Osteocyte (in vitro differentiated cells): ENCODE results near the gene MED9. TPM values are rescaled to one million over a fixed set of nuclear protein-coding genes. Genes with fewer than 3 reads are reported as not detected.
"Not testable (repeated sequence)": the region's sequence is repeated elsewhere in the genome, so short reads cannot be mapped to it uniquely, and the experiment has no call there.

ENCODE experiments used
- DNase-seq: peaks from one replicate; pipeline ENCODE4 v3.0.0; 2021; ENCODE audit warnings: mixed read lengths; ENCODE audit not compliant: unreplicated experiment; ENCODE audit errors: extremely low spot score
- H3K27ac Mint-ChIP-seq: one replicate; pipeline ENCODE4 v1.8.0; 2021; ENCODE audit warnings: mild to moderate bottlenecking, mixed read lengths; ENCODE audit not compliant: unreplicated experiment
- H3K27me3 Mint-ChIP-seq: one replicate; pipeline ENCODE4 v1.8.0; 2021; ENCODE audit warnings: mixed read lengths; ENCODE audit not compliant: unreplicated experiment
- H3K36me3 Mint-ChIP-seq: one replicate; pipeline ENCODE4 v1.8.0; 2021; ENCODE audit warnings: mixed read lengths; ENCODE audit not compliant: unreplicated experiment
- H3K4me1 Mint-ChIP-seq: one replicate; pipeline ENCODE4 v1.8.0; 2021; ENCODE audit warnings: mixed read lengths; ENCODE audit not compliant: unreplicated experiment
- H3K4me3 Mint-ChIP-seq: one replicate; pipeline ENCODE4 v1.8.0; 2021; ENCODE audit warnings: mild to moderate bottlenecking, moderate library complexity, mixed read lengths; ENCODE audit not compliant: unreplicated experiment
- H3K9me3 Mint-ChIP-seq: one replicate; pipeline ENCODE4 v1.8.0; 2021; ENCODE audit warnings: mixed read lengths; ENCODE audit not compliant: unreplicated experiment
- total RNA-seq: library from RNA; stranded (reverse); gene quantifications from 2 replicates; pipeline ENCODE4 v1.2.1, GENCODE V29; 2021
- TF ChIP-seq, protein P1 (sequence below): fragments of 200-600 bp; sonication (generic); IDR thresholded peaks from 2 replicates; pipeline ENCODE4 v1.5.0; 2021; ENCODE audit warnings: antibody characterized with exemption, mild to moderate bottlenecking, moderate library complexity

The MED9 gene
- total RNA-seq, 1 donor from 2014 or later: 13.2 TPM

- peaks cover 7% of the 10 kb centered on the region for H3K4me1 Mint-ChIP-seq
- TF ChIP-seq, protein P1, sequence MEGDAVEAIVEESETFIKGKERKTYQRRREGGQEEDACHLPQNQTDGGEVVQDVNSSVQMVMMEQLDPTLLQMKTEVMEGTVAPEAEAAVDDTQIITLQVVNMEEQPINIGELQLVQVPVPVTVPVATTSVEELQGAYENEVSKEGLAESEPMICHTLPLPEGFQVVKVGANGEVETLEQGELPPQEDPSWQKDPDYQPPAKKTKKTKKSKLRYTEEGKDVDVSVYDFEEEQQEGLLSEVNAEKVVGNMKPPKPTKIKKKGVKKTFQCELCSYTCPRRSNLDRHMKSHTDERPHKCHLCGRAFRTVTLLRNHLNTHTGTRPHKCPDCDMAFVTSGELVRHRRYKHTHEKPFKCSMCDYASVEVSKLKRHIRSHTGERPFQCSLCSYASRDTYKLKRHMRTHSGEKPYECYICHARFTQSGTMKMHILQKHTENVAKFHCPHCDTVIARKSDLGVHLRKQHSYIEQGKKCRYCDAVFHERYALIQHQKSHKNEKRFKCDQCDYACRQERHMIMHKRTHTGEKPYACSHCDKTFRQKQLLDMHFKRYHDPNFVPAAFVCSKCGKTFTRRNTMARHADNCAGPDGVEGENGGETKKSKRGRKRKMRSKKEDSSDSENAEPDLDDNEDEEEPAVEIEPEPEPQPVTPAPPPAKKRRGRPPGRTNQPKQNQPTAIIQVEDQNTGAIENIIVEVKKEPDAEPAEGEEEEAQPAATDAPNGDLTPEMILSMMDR: no peak
- peaks cover 20% of the 10 kb centered on the region for H3K27me3 Mint-ChIP-seq
- H3K27ac Mint-ChIP-seq: no peak overlapping the region
- no peaks in the 10 kb centered on the region for H3K36me3 Mint-ChIP-seq
- no peaks in the 10 kb centered on the region for H3K9me3 Mint-ChIP-seq
- no peak for DNase-seq
- no peak overlapping the region for H3K4me3 Mint-ChIP-seq
Measured at GRCh38 chr17:17447264-17447663, 29.5 kb upstream of the MED9 start.

GRCh38 chr17:17448076-17448475 is 28.7 kb upstream of the MED9 start:
- no peak for DNase-seq
- no peak overlapping the region for H3K4me3 Mint-ChIP-seq
- no peaks in the 10 kb centered on the region for H3K9me3 Mint-ChIP-seq
- no peaks in the 10 kb centered on the region for H3K36me3 Mint-ChIP-seq
- H3K27me3 Mint-ChIP-seq: peaks cover 23% of the 10 kb centered on the region
- no peak overlapping the region for H3K27ac Mint-ChIP-seq
- TF ChIP-seq, protein P1: no peak
- H3K4me1 Mint-ChIP-seq: peaks cover 7% of the 10 kb centered on the region

DNA sequence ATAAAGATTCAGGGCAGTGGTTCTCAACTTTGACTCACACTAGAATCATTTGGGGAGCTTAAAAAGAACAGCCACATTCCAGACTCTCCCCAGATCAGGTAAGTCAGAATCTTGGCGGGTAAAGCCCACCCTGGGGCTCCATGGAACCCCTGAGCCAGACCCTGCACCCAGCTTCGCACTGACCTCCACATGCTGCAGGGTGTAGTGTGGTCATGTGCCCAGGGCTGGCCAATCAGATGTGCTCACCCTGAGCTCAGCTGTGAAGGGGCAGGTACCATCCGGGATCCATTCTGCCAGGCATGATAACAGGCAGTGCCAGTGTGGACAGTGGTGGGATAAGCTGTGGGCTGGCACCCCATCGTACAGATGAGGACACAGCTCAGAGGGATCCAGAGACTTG is 28.1 kb upstream of the MED9 start:
- H3K4me1 Mint-ChIP-seq: peaks cover 7% of the 10 kb centered on the region
- no peak for DNase-seq
- TF ChIP-seq, protein P1: no peak
- H3K9me3 Mint-ChIP-seq: no peaks in the 10 kb centered on the region
- H3K36me3 Mint-ChIP-seq: no peaks in the 10 kb centered on the region
- H3K27ac Mint-ChIP-seq: no peak overlapping the region
- no peak overlapping the region for H3K4me3 Mint-ChIP-seq
- peaks cover 29% of the 10 kb centered on the region for H3K27me3 Mint-ChIP-seq

GRCh38 chr17:17453088-17453487 is 23.7 kb upstream of the MED9 start:
- no peak for DNase-seq
- no peaks in the 10 kb centered on the region for H3K9me3 Mint-ChIP-seq
- H3K4me3 Mint-ChIP-seq: no peak overlapping the region
- peaks cover 47% of the 10 kb centered on the region for H3K27me3 Mint-ChIP-seq
- no peak overlapping the region for H3K27ac Mint-ChIP-seq
- TF ChIP-seq, protein P1: no peak
- H3K36me3 Mint-ChIP-seq: no peaks in the 10 kb centered on the region
- H3K4me1 Mint-ChIP-seq: no peaks in the 10 kb centered on the region

DNA sequence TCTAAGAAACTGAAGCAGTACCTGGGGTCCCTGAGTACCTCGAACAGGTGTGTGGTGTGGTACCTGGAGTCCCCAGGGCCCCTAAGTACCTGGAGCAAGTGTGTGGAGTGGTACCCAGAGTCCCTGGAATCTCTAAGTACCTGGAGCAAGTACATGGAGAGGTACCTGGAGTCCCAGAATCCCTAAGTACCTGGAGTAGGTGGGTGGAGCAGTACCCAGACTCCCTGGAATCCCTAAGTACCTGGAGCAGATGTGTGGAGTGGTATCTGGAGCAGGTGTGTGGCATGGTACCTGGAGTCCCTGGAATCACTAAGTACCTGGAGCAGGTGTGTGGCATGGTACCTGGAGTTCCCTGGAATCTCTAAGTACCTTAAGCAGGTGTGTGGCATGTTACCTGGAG is 22.5 kb upstream of the MED9 start:
- H3K9me3 Mint-ChIP-seq: no peaks in the 10 kb centered on the region
- no peaks in the 10 kb centered on the region for H3K36me3 Mint-ChIP-seq
- H3K4me1 Mint-ChIP-seq: no peaks in the 10 kb centered on the region
- no peak overlapping the region for H3K4me3 Mint-ChIP-seq
- no peak for DNase-seq
- no peak overlapping the region for H3K27ac Mint-ChIP-seq
- H3K27me3 Mint-ChIP-seq: peaks cover 46% of the 10 kb centered on the region
- TF ChIP-seq, protein P1: no peak

DNA sequence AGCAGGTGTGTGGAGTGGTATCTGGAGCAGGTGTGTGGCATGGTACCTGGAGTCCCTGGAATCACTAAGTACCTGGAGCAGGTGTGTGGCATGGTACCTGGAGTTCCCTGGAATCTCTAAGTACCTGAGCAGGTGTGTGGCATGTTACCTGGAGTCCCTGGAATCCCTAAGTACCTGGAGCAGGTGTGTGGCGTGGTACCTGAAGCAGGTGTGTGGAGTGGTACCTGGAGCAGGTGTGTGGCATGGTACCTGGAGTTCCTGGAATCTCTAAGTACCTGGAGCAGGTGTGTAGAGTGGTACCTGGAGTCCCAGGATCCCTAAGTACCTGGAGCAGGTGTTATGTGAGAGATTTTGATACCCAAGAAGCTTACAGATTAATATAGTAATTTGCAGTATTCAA is 22.1 kb upstream of the MED9 start:
- H3K9me3 Mint-ChIP-seq, H3K4me3 Mint-ChIP-seq: not testable (repeated sequence)
- peaks cover 44% of the 10 kb centered on the region for H3K27me3 Mint-ChIP-seq

More for the DNA sequence above, 22.1 kb upstream of the MED9 start:
- not testable (repeated sequence) for H3K27ac Mint-ChIP-seq, DNase-seq, H3K4me1 Mint-ChIP-seq, H3K36me3 Mint-ChIP-seq
